CD4-positive, alpha-beta T cell treated with Interferon gamma for 1 hour (primary cell): Measurements from ENCODE around the gene SHE.
"Not testable (repeated sequence)": the region's sequence is repeated elsewhere in the genome, so short reads cannot be mapped to it uniquely, and the experiment has no call there.

Experiments
- DNase-seq: peaks from one replicate; pipeline ENCODE4 v3.0.0-alpha.2; 2020

SHE gene

GRCh38 chr1:154502066-154502743 is at the start of gene SHE, which contains the start of gene TDRD10:
TSS of gene SHE (minus strand) at chr1:154502412. CDS start at chr1:154502026, 386 bp downstream.
TSS of gene TDRD10 (plus strand) at chr1:154502219. CDS start at chr1:154506904, 4,685 bp downstream.
- DNase-seq: no peak

GRCh38 chr1:154551474-154551873 is 49.3 kb upstream of the SHE start:
- no peak for DNase-seq

GRCh38 chr1:154550657-154551056 is 48.4 kb upstream of the SHE start:
- no peak for DNase-seq

GRCh38 chr1:154550070-154550469 is 47.9 kb upstream of the SHE start:
- no peak for DNase-seq

- DNase-seq: no peak
Measured at GRCh38 chr1:154549202-154549770, 47.1 kb upstream of the SHE start.

GRCh38 chr1:154548028-154548427 is 45.8 kb upstream of the SHE start:
- no peak for DNase-seq

GRCh38 chr1:154547105-154547732 is 45.0 kb upstream of the SHE start:
- DNase-seq: no peak

- peak; percentile 51 for DNase-seq
Measured at GRCh38 chr1:154546264-154547063, 44.3 kb upstream of the SHE start.

- no peak for DNase-seq
Measured at GRCh38 chr1:154541231-154541630, 39.0 kb upstream of the SHE start.

- DNase-seq: no peak
Measured at GRCh38 chr1:154539486-154540483, 37.6 kb upstream of the SHE start.

GRCh38 chr1:154536570-154536969 is 34.4 kb upstream of the SHE start:
- no peak for DNase-seq

- DNase-seq: no peak
Measured at GRCh38 chr1:154533952-154534844, 32.0 kb upstream of the SHE start.

- not testable (repeated sequence) for DNase-seq
Measured at GRCh38 chr1:154531950-154532349, 29.7 kb upstream of the SHE start.

- DNase-seq: no peak
Measured at GRCh38 chr1:154529308-154529707, 27.1 kb upstream of the SHE start.

GRCh38 chr1:154527192-154527591 is 25.0 kb upstream of the SHE start:
- no peak for DNase-seq

- no peak for DNase-seq
Measured at GRCh38 chr1:154524881-154525280, 22.7 kb upstream of the SHE start.

- no peak for DNase-seq
Measured at GRCh38 chr1:154521695-154522094, 19.5 kb upstream of the SHE start.

GRCh38 chr1:154520333-154520732 is 18.1 kb upstream of the SHE start:
- DNase-seq: no peak

GRCh38 chr1:154519591-154519991 is 17.4 kb upstream of the SHE start:
- DNase-seq: no peak

- no peak for DNase-seq
Measured at GRCh38 chr1:154517661-154518060, 15.4 kb upstream of the SHE start.

GRCh38 chr1:154514066-154514553 is 11.9 kb upstream of the SHE start:
- DNase-seq: no peak
